Measurements from ENCODE around the gene HOXD1.

- no peak for TF ChIP-seq CTCF (IDR thresholded peaks at IDR 0.05)
- TF ChIP-seq, protein P1, sequence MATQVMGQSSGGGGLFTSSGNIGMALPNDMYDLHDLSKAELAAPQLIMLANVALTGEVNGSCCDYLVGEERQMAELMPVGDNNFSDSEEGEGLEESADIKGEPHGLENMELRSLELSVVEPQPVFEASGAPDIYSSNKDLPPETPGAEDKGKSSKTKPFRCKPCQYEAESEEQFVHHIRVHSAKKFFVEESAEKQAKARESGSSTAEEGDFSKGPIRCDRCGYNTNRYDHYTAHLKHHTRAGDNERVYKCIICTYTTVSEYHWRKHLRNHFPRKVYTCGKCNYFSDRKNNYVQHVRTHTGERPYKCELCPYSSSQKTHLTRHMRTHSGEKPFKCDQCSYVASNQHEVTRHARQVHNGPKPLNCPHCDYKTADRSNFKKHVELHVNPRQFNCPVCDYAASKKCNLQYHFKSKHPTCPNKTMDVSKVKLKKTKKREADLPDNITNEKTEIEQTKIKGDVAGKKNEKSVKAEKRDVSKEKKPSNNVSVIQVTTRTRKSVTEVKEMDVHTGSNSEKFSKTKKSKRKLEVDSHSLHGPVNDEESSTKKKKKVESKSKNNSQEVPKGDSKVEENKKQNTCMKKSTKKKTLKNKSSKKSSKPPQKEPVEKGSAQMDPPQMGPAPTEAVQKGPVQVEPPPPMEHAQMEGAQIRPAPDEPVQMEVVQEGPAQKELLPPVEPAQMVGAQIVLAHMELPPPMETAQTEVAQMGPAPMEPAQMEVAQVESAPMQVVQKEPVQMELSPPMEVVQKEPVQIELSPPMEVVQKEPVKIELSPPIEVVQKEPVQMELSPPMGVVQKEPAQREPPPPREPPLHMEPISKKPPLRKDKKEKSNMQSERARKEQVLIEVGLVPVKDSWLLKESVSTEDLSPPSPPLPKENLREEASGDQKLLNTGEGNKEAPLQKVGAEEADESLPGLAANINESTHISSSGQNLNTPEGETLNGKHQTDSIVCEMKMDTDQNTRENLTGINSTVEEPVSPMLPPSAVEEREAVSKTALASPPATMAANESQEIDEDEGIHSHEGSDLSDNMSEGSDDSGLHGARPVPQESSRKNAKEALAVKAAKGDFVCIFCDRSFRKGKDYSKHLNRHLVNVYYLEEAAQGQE (IDR thresholded peaks at IDR 0.05; ENCODE audit: insufficient read depth in 1 of 2, low read depth in 2 of 2, low read length in 1 of 2) = no peak
- no peak for TF ChIP-seq POLR2AphosphoS5 (IDR thresholded peaks at IDR 0.05; ENCODE audit: low read depth, low read length)
- TF ChIP-seq SIN3A (IDR thresholded peaks at IDR 0.05; ENCODE audit: borderline replicate concordance, insufficient read depth, low read depth, low read length) = no peak
- no peak for TF ChIP-seq TCF7L2 (IDR thresholded peaks at IDR 0.05; ENCODE audit: low read depth, low read length)
Measured at GRCh38 chr2:176192351-176192750, 3.9 kb downstream of the HOXD1 start.
